GM23248 (cell line): ENCODE data around the gene SEMA6C. TPM values are rescaled to one million over a fixed set of nuclear protein-coding genes. Genes with fewer than 3 reads are reported as not detected.
A peak's percentile ranks its signal among the peaks of the same experiment; 100 is the strongest.

Experiments used
- DNase-seq: peaks from one replicate; pipeline ENCODE4 v3.0.0-alpha.2; 2015
- H2AFZ ChIP-seq: fragments of 200-600 bp; sonication (generic); 2 replicates; pipeline ENCODE4 v1.6.1; 2016; ENCODE audit warnings: antibody characterized with exemption
- H3F3A ChIP-seq: fragments of 200-600 bp; sonication (generic); 2 replicates; pipeline ENCODE4 v1.6.1; 2016; ENCODE audit warnings: mild to moderate bottlenecking, antibody characterized with exemption, mixed run types; ENCODE audit not compliant: insufficient read depth
- H3K27ac ChIP-seq: fragments of 200-600 bp; sonication (generic); 2 replicates; pipeline ENCODE4 v1.5.1; 2016; ENCODE audit warnings: mild to moderate bottlenecking
- H3K27me3 ChIP-seq: fragments of 200-600 bp; sonication (generic); replicated peaks from 2 replicates; pipeline ENCODE4 v1.6.1; 2016; ENCODE audit warnings: mild to moderate bottlenecking; ENCODE audit not compliant: insufficient read depth
- H3K36me3 ChIP-seq: fragments of 200-600 bp; sonication (generic); 2 replicates; pipeline ENCODE4 v1.6.1; 2016; ENCODE audit warnings: low read depth, mild to moderate bottlenecking
- H3K4me1 ChIP-seq: fragments of 200-600 bp; sonication (generic); 2 replicates; pipeline ENCODE4 v1.6.1; 2016; ENCODE audit warnings: mild to moderate bottlenecking; ENCODE audit not compliant: insufficient read depth
- H3K4me2 ChIP-seq: fragments of 200-600 bp; sonication (generic); one replicate; pipeline ENCODE4 v1.6.1; 2016; ENCODE audit warnings: mild to moderate bottlenecking; ENCODE audit not compliant: unreplicated experiment
- H3K4me3 ChIP-seq: fragments of 200-600 bp; sonication (generic); 2 replicates; pipeline ENCODE4 v1.5.1; 2016; ENCODE audit warnings: mild to moderate bottlenecking
- H3K79me2 ChIP-seq: fragments of 200-600 bp; sonication (generic); 2 replicates; pipeline ENCODE4 v1.6.1; 2016; ENCODE audit warnings: mild to moderate bottlenecking; ENCODE audit not compliant: insufficient read depth
- H3K9ac ChIP-seq: fragments of 200-600 bp; sonication (generic); 2 replicates; pipeline ENCODE4 v1.6.1; 2016; ENCODE audit warnings: mild to moderate bottlenecking
- H3K9me2 ChIP-seq: fragments of 200-600 bp; sonication (generic); 2 replicates; pipeline ENCODE4 v1.6.1; 2016; ENCODE audit warnings: mixed run types, mild to moderate bottlenecking, moderate library complexity; ENCODE audit not compliant: insufficient read depth
- H3K9me3 ChIP-seq: fragments of 200-600 bp; sonication (generic); one replicate; pipeline ENCODE4 v1.6.1; 2017; ENCODE audit warnings: low read depth
- H4K20me1 ChIP-seq: fragments of 200-600 bp; sonication (generic); 2 replicates; pipeline ENCODE4 v1.6.0; 2016; ENCODE audit not compliant: insufficient read depth
- EZH2 ChIP-seq: fragments of 200-600 bp; sonication (generic); IDR thresholded peaks from 2 replicates; pipeline ENCODE4 v1.6.1; 2018; ENCODE audit warnings: antibody characterized with exemption, mild to moderate bottlenecking; ENCODE audit not compliant: insufficient read depth, poor library complexity, severe bottlenecking
- EZH2phosphoT487 ChIP-seq: fragments of 200-600 bp; sonication (generic); IDR thresholded peaks from 2 replicates; pipeline ENCODE4 v1.6.1; 2018; ENCODE audit warnings: antibody characterized with exemption, moderate library complexity, mild to moderate bottlenecking, low read depth; ENCODE audit not compliant: insufficient read depth
- WGBS, 2 experiments: methylation state at CpG; one replicate each; pipeline ENCODE4 v1.1.6; 2015 to 2017; ENCODE audit warnings: low lambda C conversion rate in 2 of 2, low coverage in 1 of 2; ENCODE audit errors: missing lambda C conversion rate in 2 of 2; 5-methylcytosine and 5-hydroxymethylcytosine counted together
- in situ Hi-C: fragments of 300-500 bp; cut with MboI; formaldehyde crosslinking; loops from 2 replicates; pipeline ENCODE4 v1.15.0; 2020
- polyA plus RNA-seq: library from polyadenylated mRNA; unstranded; fragments of >200 nt; fragmentation: Nextera tagmentation; extraction: Ambion mirVana; gene quantifications from 2 replicates; pipeline ENCODE4 v1.2.1, GENCODE V29; 2016
- total RNA-seq: library from RNA; depleted of rRNA; stranded (reverse); fragments of >200 nt; shearing (Covaris generic); gene quantifications from 2 replicates; pipeline ENCODE4 v1.2.3, GENCODE V29; 2014

The SEMA6C gene
- total and polyA plus RNA-seq, 2 experiments from 2014 or later = 1.1 to 3.8 TPM

DNA sequence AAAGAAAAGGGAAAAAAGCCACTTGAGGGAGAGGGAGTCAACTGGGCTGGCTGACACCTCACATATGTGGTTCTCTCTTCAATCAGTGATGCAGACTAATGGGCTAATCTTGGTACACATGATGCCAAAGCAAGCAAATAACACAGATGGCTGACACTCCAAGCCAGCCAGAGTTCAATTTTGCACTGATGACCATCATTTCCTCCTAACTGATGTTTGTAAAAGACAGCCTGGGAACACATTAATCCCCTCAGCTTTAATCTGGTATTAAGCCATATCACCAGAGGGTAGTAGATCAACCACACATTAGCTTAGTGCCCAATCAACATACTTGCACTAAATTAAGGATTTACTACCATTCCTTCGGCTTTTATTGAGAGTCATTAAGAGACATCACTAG lies 40.8 kb upstream of the SEMA6C start:
- in situ Hi-C loops = no loop called here
- no peak overlapping the region for H3K27ac ChIP-seq
- TF ChIP-seq EZH2 = no peak
- no peak for TF ChIP-seq EZH2phosphoT487
- H3K9me2 ChIP-seq = no peaks in the 10 kb centered on the region
- H3K79me2 ChIP-seq = peaks cover 48% of the 10 kb centered on the region
- H3K9me3 ChIP-seq = no peaks in the 10 kb centered on the region
- no peak overlapping the region for H3K4me3 ChIP-seq
- H4K20me1 ChIP-seq = no peaks in the 10 kb centered on the region
- no peaks in the 10 kb centered on the region for H3K27me3 ChIP-seq
- 98 to 100% methylated on average over 1 of the region's 1 CpG for WGBS, 2 experiments
- H2AFZ ChIP-seq = no peak overlapping the region
- peaks cover 30% of the 10 kb centered on the region for H3K36me3 ChIP-seq
- no peak overlapping the region for H3K4me2 ChIP-seq
- H3F3A ChIP-seq = peaks cover 10% of the 10 kb centered on the region; the same call in 1 of the 2 replicates
- H3K4me1 ChIP-seq = peaks cover 6% of the 10 kb centered on the region
- no peak for DNase-seq
- H3K9ac ChIP-seq = no peak overlapping the region

DNA sequence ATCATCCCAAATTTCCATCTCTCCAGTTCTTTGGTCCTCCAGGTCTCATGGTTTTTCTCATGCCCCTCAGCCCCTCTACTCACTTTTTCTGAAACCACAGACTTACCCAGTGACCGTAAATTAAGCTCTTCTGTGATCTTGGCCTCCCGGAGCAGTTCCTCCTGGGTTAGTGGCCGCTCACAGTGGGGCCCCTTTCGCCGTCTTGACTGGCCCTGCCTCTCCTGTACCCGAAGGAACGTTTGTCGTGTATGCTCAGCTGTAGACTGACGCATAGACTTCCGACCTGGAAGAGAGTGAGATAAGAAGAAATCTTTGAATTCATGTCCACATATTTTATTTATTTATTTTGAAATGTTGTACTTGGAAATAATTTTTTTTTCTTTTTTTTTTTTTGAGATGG lies 37.8 kb upstream of the SEMA6C start:
- DNase-seq = no peak
- WGBS, 2 experiments = 98 to 99% methylated on average over 10 of the region's 10 CpGs
- no peak overlapping the region for H2AFZ ChIP-seq
- no peak for TF ChIP-seq EZH2
- H3K4me1 ChIP-seq = peaks cover 6% of the 10 kb centered on the region
- H3K9me3 ChIP-seq = no peaks in the 10 kb centered on the region
- no peak overlapping the region for H3K27ac ChIP-seq
- no peaks in the 10 kb centered on the region for H4K20me1 ChIP-seq
- no peak overlapping the region for H3K4me3 ChIP-seq
- peaks cover 31% of the 10 kb centered on the region for H3K36me3 ChIP-seq
- no peaks in the 10 kb centered on the region for H3K27me3 ChIP-seq
- in situ Hi-C loops = no loop called here
- no peak overlapping the region for H3K4me2 ChIP-seq
- no peaks in the 10 kb centered on the region for H3K9me2 ChIP-seq
- H3F3A ChIP-seq = 0 out of 2 replicates have a peak, but pooled peaks cover 2% of the 10 kb centered on the region
- H3K79me2 ChIP-seq = peaks cover 35% of the 10 kb centered on the region
- H3K9ac ChIP-seq = no peak overlapping the region

DNA sequence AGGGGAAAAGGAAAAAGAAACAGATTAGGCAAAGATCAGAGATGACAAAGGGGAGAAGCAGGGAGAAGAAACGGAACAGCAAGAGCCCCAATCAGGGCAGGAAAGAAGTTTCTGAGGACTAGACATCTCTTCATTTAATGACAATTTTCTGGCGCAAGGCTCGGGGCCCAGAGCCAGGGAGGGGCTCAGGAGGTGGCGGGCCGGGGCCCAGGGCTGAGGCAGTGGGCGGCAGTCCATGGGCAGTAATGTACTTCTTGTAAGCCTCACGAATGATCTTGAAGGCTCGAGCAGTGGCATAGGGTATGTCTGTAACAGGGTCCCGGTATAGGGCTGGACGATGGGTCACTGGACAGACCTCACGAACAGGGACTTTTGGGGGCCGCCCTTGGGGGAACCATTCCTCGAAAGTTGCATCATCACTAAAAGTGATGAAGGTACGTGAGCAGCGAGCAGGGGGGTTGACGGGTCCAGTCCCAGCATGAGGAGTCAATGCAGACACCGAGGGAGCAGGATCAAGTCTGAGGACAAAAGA lies 30.1 kb upstream of the SEMA6C start:
- H3K36me3 ChIP-seq = peaks cover 4% of the 10 kb centered on the region; the same call in 1 of the 2 replicates
- no peak overlapping the region for H3K27ac ChIP-seq
- peaks cover 14% of the 10 kb centered on the region; the same call in 1 of the 2 replicates for H3F3A ChIP-seq
- no peaks in the 10 kb centered on the region for H4K20me1 ChIP-seq
- H3K9me3 ChIP-seq = no peaks in the 10 kb centered on the region
- 93 to 94% methylated on average over 14 to 17 of the region's 17 CpGs for WGBS, 2 experiments
- DNase-seq = no peak
- no peaks in the 10 kb centered on the region for H3K79me2 ChIP-seq
- H3K9ac ChIP-seq = no peak overlapping the region
- H2AFZ ChIP-seq = no peak overlapping the region
- no peak overlapping the region for H3K4me2 ChIP-seq
- no peaks in the 10 kb centered on the region for H3K27me3 ChIP-seq
- in situ Hi-C loops = no loop called here
- H3K4me1 ChIP-seq = 0 out of 2 replicates have a peak, but pooled peaks cover 3% of the 10 kb centered on the region
- TF ChIP-seq EZH2phosphoT487 (no peak), EZH2 (no peak)
- H3K9me2 ChIP-seq = no peaks in the 10 kb centered on the region
- no peak overlapping the region for H3K4me3 ChIP-seq

DNA sequence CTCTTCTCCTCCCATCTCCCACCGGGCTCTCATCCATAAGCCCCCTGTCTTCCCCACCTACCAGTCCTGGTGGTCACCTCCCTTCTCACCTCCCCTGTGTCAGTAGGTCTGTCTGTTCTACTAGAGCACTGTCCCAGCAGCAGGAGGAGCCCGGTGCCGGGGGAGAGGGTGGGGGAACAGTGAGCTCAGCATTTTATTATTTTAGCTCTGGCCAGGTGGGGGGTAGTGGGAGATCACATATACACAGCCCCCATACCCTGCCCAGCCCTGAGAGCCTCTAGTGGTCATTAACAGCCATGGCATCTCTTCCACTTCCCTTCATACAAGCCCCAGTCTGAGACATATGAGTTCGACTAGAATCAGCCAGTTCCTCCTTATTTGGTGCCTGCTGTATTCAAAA lies 29.4 kb upstream of the SEMA6C start, which contains the start of gene TMOD4:
TSS of gene TMOD4 (minus strand) at position 119 of the 400 bp plus-strand sequence. CDS start 1,106 bp downstream, outside the sequence.
- H3K4me1 ChIP-seq = 0 out of 2 replicates have a peak, but pooled peaks cover 3% of the 10 kb centered on the region
- peaks cover 14% of the 10 kb centered on the region; the same call in 1 of the 2 replicates for H3F3A ChIP-seq
- WGBS, 2 experiments = 24 to 42% methylated on average over 4 of the region's 4 CpGs
- H3K9me2 ChIP-seq = no peaks in the 10 kb centered on the region
- H3K79me2 ChIP-seq = no peaks in the 10 kb centered on the region
- no peak within 1 kb of the TSS for H2AFZ ChIP-seq
- TF ChIP-seq EZH2phosphoT487 (no peak), EZH2 (no peak)
- H3K36me3 ChIP-seq = peaks cover 4% of the 10 kb centered on the region; the same call in 1 of the 2 replicates
- in situ Hi-C loops = no loop called here
- H3K27ac ChIP-seq = no peak within 1 kb of the TSS
- no peaks in the 10 kb centered on the region for H3K9me3 ChIP-seq
- no peak within 1 kb of the TSS for H3K9ac ChIP-seq
- no peaks in the 10 kb centered on the region for H4K20me1 ChIP-seq
- H3K27me3 ChIP-seq = no peaks in the 10 kb centered on the region
- H3K4me2 ChIP-seq = no peak within 1 kb of the TSS
- H3K4me3 ChIP-seq = no peak within 1 kb of the TSS
- peak; percentile 54 for DNase-seq
